Lung (tissue), 12 donors: ENCODE data around the gene SFT2D1. TPM values are rescaled to one million over a fixed set of nuclear protein-coding genes. Genes with fewer than 3 reads are reported as not detected.

Experiments
- ATAC-seq: fragments of 200-7000 bp; cut with Tn5 transposase; one replicate; pipeline ENCODE4 v1.9.1; 2020; ENCODE audit warnings: moderate number of reproducible peaks; ENCODE audit not compliant: insufficient read depth, low FRiP score
- DNase-seq, 3 donors: peaks; one replicate each; pipeline ENCODE4 v3.0.0-alpha.2; 2013 to 2017
- H3K27ac ChIP-seq, 2 donors: one replicate each; pipeline ENCODE4 v1.5.1; 2013; ENCODE audit warnings: mild to moderate bottlenecking in 2 of 2, moderate library complexity in 2 of 2, control low read depth in 1 of 2, inconsistent platforms in 1 of 2, low read depth in 1 of 2, low read length in 1 of 2
- H3K27me3 ChIP-seq, 3 donors: one replicate each; pipeline ENCODE4 v1.5.1; 2013; ENCODE audit warnings: low read length in 2 of 3; ENCODE audit not compliant: control insufficient read depth in 3 of 3, insufficient read depth in 3 of 3
- H3K36me3 ChIP-seq, 4 donors: one replicate each; pipeline ENCODE4 v1.5.1; 2013; ENCODE audit warnings: low read length in 4 of 4, mild to moderate bottlenecking in 1 of 4, moderate library complexity in 1 of 4; ENCODE audit not compliant: control insufficient read depth in 4 of 4, insufficient read depth in 4 of 4
- H3K4me1 ChIP-seq, 5 donors: one replicate each; pipeline ENCODE4 v1.5.1; 2013; ENCODE audit warnings: low read length in 5 of 5, mild to moderate bottlenecking in 2 of 5, moderate library complexity in 1 of 5; ENCODE audit not compliant: control insufficient read depth in 5 of 5, insufficient read depth in 5 of 5
- H3K4me3 ChIP-seq: one replicate; pipeline ENCODE4 v1.5.1; 2013; ENCODE audit warnings: mild to moderate bottlenecking, control low read depth, moderate library complexity
- H3K9ac ChIP-seq, 2 donors: one replicate each; pipeline ENCODE4 v1.5.1; 2013; ENCODE audit warnings: low read length in 2 of 2, control low read depth in 1 of 2; ENCODE audit not compliant: insufficient read depth in 1 of 2
- H3K9me3 ChIP-seq, 4 donors: one replicate each; pipeline ENCODE4 v1.5.1; 2013; ENCODE audit warnings: low read length in 3 of 4, mild to moderate bottlenecking in 1 of 4, moderate library complexity in 1 of 4; ENCODE audit not compliant: control insufficient read depth in 4 of 4, insufficient read depth in 3 of 4
- WGBS, 2 donors: extraction: QIAGEN DNeasy Blood & Tissue Kit; methylation state at CpG; one replicate each; pipeline ENCODE4 v1.1.7; 2013; 5-methylcytosine and 5-hydroxymethylcytosine counted together
- polyA plus RNA-seq, 2 donors: library from polyadenylated mRNA; stranded (reverse); fragments of 200-250 nt; gene quantifications; one replicate each; pipeline ENCODE4 v1.2.1, GENCODE V29; 2013
- total RNA-seq, 2 donors: library from RNA; depleted of rRNA in 1 of 2; stranded (reverse); fragments of >200 nt in 1 of 2; gene quantifications; one replicate each; pipeline ENCODE4 v1.2.1, GENCODE V29; 2014 to 2021
- TF ChIP-seq, protein P1 (sequence below): IDR thresholded peaks from 2 replicates; pipeline ENCODE4 v1.5.1; 2012; ENCODE audit warnings: mild to moderate bottlenecking; ENCODE audit errors: control extremely low read depth, extremely low read depth
- donor health status: control.
- donor health status: control.
- donor health status: Bipolar disorder and iron deficiency.
- donor health status: healthy.
- donor health status: DM: yes; HTN: yes; CAD: no.

Gene SFT2D1
- total and polyA plus RNA-seq, 4 donors, result 40.8 to 81.2 (median 58.8) TPM

DNA sequence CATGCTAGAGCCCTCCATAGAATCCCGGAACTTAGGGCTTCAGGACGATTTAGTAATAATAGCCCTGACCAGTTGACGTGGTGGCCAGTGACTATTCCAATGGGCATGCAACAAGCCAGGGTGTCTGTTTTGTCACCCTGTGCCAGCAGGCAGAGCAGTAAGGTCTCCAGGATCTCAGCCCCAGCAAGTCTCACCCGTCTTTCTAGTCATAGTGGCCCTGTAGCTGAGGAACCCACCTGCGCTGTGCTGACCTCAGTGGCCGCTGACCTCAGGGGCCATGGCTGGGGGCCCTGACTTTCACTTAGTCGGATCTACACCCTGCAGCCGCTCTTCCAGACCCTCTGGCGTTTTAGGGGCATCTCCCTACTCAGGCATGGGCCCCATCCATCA is 71.0 kb downstream of the SFT2D1 start:
- Histone ChIP-seq H3K27me3 (peaks cover 0 to 23% (median 23%) of the 10 kb centered on the region in 3 donors), H3K36me3 (no peaks in the 10 kb centered on the region), H3K4me1 (no peaks in the 10 kb centered on the region), H3K9me3 (no peaks in the 10 kb centered on the region), H3K4me3 (no peak overlapping the region), H3K9ac (no peak overlapping the region), H3K27ac (no peak overlapping the region)
- TF ChIP-seq, protein P1, sequence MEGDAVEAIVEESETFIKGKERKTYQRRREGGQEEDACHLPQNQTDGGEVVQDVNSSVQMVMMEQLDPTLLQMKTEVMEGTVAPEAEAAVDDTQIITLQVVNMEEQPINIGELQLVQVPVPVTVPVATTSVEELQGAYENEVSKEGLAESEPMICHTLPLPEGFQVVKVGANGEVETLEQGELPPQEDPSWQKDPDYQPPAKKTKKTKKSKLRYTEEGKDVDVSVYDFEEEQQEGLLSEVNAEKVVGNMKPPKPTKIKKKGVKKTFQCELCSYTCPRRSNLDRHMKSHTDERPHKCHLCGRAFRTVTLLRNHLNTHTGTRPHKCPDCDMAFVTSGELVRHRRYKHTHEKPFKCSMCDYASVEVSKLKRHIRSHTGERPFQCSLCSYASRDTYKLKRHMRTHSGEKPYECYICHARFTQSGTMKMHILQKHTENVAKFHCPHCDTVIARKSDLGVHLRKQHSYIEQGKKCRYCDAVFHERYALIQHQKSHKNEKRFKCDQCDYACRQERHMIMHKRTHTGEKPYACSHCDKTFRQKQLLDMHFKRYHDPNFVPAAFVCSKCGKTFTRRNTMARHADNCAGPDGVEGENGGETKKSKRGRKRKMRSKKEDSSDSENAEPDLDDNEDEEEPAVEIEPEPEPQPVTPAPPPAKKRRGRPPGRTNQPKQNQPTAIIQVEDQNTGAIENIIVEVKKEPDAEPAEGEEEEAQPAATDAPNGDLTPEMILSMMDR, result no peak
- WGBS, 2 donors, result 86 to 96% methylated on average over 9 of the region's 9 CpGs
- no peak for DNase-seq
- ATAC-seq, result no peak

DNA sequence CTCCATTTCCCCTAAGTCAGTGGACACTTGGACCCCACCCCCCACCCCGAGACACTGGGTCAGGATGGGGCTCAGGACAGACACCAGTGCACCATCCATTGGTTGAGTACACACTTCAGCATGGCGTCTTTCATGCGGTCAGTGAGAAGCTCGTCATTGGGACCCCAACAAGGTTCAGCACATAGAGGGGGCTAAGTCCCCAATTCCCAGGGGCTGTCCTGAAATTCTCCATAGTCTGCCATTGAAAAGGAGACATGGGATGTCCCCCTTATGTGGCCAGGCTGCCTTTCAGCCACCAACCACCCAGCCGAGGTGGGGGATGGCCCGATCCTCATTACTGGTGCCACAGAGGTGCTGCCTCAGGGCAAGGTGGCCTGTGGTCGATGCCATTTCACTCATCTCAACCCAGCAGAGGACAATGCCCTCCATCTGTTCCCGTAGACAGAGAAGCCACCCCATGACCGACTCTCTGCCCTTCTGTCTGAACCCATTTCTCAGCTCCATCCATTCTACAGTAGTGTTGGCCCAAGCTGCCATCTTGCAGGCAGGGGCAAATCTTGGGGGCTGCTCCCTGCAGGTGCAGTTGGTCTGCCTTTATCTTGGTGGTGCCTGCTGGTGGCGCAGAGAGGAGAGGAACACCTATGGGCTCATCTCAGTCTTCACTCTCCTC is 71.5 kb downstream of the SFT2D1 start:
- 84 to 87% methylated on average over 10 of the region's 10 CpGs for WGBS, 2 donors
- no peak overlapping the region for H3K27ac ChIP-seq

More for the DNA sequence above, 71.5 kb downstream of the SFT2D1 start:
- no peaks in the 10 kb centered on the region for H3K9me3 ChIP-seq
- no peaks in the 10 kb centered on the region for H3K36me3 ChIP-seq
- no peak overlapping the region for H3K9ac ChIP-seq
- H3K4me3 ChIP-seq, result no peak overlapping the region
- H3K27me3 ChIP-seq, result peaks cover 0 to 23% (median 23%) of the 10 kb centered on the region in 3 donors
- ATAC-seq, result no peak
- TF ChIP-seq, protein P1, result no peak
- no peaks in the 10 kb centered on the region for H3K4me1 ChIP-seq
- DNase-seq, result no peak

Other genes with a start within 250 kb of the SFT2D1 start
- gene TBXT, start 174.7 kb downstream of the SFT2D1 start, total RNA-seq, result not detected
- gene TBXT, start 174.7 kb downstream of the SFT2D1 start, polyA plus RNA-seq, result not detected
- gene PRR18, start 34.2 kb downstream of the SFT2D1 start, total RNA-seq, result 1 to 10 TPM; 1.3 to 2.9 TPM
- gene PRR18, start 34.2 kb downstream of the SFT2D1 start, polyA plus RNA-seq, result under 1 TPM; 0.33 to 0.49 TPM
- gene MPC1, start 40.4 kb upstream of the SFT2D1 start, total RNA-seq, result 10 to 100 TPM; 30.1 to 60.8 TPM
- gene MPC1, start 40.4 kb upstream of the SFT2D1 start, polyA plus RNA-seq, result 100 to 1,000 TPM in 1 of 2 donors, 10 to 100 TPM in 1; 52.3 to 103 TPM
- gene RAMACL, start 244.1 kb upstream of the SFT2D1 start, total RNA-seq, result 10 to 100 TPM in 1 of 2 donors, 1 to 10 TPM in 1; 7.8 to 17.6 TPM
- under 1 TPM; 0.30 to 0.77 TPM for gene RAMACL, start 244.1 kb upstream of the SFT2D1 start, polyA plus RNA-seq